Measurements from ENCODE around the gene FAM24B. TPM values are rescaled to one million over a fixed set of nuclear protein-coding genes. Genes with fewer than 3 reads are reported as not detected.

FAM24B gene
- total RNA-seq, 4 donors from 2014 or later = 2.3 to 4.2 TPM; not detected in 2

DNA sequence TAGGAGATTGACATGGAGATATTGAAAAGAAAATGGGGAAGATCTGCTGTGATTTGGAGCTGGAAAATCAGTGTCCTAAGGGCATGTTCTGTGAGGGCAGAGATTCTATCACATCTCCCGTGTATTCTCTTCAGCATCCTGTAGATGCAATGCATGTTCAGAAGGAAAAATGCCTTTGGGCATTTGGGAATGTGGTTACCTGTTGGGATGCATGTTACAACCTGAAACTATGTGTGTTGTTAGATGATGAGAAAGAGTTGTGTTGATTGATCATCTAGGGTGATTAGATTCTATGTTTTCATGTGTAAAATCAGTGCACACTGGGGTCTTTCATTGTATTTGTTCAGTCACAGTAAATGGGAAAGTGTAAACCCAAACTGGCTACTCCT is 48.4 kb downstream of the FAM24B start:
- Histone ChIP-seq H3K4me3 (no peak overlapping the region), H3K36me3 (peaks cover 0 to 16% (median 0%) of the 10 kb centered on the region in 3 donors), H3K4me1 (no peaks in the 10 kb centered on the region), H3K9me3 (no peaks in the 10 kb centered on the region), H3K27me3 (peaks cover 0 to 15% (median 0%) of the 10 kb centered on the region in 4 donors), H3K27ac (no peak overlapping the region)
- 45 to 47% methylated on average over 1 of the region's 1 CpG for WGBS, 2 donors
- TF ChIP-seq, protein P1, sequence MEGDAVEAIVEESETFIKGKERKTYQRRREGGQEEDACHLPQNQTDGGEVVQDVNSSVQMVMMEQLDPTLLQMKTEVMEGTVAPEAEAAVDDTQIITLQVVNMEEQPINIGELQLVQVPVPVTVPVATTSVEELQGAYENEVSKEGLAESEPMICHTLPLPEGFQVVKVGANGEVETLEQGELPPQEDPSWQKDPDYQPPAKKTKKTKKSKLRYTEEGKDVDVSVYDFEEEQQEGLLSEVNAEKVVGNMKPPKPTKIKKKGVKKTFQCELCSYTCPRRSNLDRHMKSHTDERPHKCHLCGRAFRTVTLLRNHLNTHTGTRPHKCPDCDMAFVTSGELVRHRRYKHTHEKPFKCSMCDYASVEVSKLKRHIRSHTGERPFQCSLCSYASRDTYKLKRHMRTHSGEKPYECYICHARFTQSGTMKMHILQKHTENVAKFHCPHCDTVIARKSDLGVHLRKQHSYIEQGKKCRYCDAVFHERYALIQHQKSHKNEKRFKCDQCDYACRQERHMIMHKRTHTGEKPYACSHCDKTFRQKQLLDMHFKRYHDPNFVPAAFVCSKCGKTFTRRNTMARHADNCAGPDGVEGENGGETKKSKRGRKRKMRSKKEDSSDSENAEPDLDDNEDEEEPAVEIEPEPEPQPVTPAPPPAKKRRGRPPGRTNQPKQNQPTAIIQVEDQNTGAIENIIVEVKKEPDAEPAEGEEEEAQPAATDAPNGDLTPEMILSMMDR (IDR thresholded peaks at IDR 0.05) = no peak
- no peak for TF ChIP-seq POLR2A (IDR thresholded peaks at IDR 0.05)
- intact Hi-C loops (cut with DNase I) = no loop called here
- DNase-seq = no peak

DNA sequence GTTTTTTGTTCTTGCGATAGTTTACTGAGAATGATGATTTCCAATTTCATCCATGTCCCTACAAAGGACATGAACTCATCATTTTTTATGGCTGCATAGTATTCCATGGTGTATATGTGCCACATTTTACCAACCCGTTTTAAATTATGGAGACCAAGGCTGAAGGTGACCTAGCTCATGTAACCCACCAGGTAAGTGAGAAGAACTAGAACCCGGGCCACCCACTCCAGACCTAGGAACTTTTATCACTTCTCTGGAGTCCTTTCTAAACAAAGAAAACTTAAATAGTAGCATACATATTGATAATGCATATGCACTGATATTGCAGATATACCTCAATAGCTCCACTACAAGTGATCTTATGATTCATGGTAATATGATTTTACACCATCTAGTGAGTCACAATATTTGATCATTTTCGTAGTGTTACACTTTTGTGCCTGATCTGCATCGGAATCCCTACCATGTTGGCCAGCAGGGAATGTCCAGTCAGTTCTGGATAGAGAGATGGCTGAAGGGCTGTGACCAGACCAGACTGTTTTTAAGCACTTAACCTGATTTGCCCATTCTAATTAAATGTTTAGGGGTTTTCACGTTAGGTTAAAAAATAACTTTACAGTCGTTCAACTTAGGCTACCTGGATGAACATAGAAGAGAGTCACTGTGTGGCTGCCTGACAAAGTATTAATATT is 49.0 kb downstream of the FAM24B start:
- H3K9me3 ChIP-seq = no peaks in the 10 kb centered on the region
- peaks cover 0 to 15% (median 0%) of the 10 kb centered on the region in 4 donors for H3K27me3 ChIP-seq
- H3K27ac ChIP-seq = no peak overlapping the region
- peaks cover 0 to 12% (median 0%) of the 10 kb centered on the region in 3 donors for H3K36me3 ChIP-seq
- H3K4me3 ChIP-seq = no peak overlapping the region
- intact Hi-C loops (cut with DNase I) = no loop called here
- TF ChIP-seq, protein P1 (IDR thresholded peaks at IDR 0.05) = no peak
- TF ChIP-seq POLR2A (IDR thresholded peaks at IDR 0.05) = no peak
- no peaks in the 10 kb centered on the region for H3K4me1 ChIP-seq
- no peak for DNase-seq
- WGBS, 2 donors = 87 to 92% methylated on average over 6 of the region's 7 CpGs

DNA sequence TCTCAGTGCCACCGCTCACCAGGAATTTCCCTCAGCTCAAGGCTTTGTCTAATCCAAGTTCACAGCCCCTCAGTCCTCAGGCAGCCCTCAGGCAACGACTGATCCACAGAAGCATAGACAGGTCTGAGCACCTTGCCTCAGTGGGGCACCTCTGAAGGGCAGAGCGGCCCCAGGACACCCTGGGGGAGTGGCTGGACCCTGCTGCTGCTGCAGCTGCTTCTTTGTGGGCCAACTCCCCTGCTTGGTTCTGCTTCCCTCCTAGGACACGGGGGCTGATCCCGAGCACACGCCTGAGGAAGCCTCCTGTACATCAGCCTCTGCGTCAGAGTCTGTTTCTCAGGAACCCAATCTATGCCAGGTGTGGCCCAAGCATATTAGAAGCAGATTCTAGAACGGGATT is 49.9 kb downstream of the FAM24B start:
- Histone ChIP-seq H3K9me3 (no peaks in the 10 kb centered on the region), H3K4me1 (no peaks in the 10 kb centered on the region), H3K27me3 (peaks cover 0 to 15% (median 0%) of the 10 kb centered on the region in 4 donors), H3K36me3 (peaks cover 0 to 6% (median 0%) of the 10 kb centered on the region in 3 donors), H3K27ac (no peak overlapping the region), H3K4me3 (no peak overlapping the region)
- intact Hi-C loops (cut with DNase I) = no loop called here
- 92 to 93% methylated on average over 5 of the region's 8 CpGs for WGBS, 2 donors
- no peak for DNase-seq
- TF ChIP-seq POLR2A (IDR thresholded peaks at IDR 0.05) = no peak
- TF ChIP-seq, protein P1 (IDR thresholded peaks at IDR 0.05) = no peak

DNA sequence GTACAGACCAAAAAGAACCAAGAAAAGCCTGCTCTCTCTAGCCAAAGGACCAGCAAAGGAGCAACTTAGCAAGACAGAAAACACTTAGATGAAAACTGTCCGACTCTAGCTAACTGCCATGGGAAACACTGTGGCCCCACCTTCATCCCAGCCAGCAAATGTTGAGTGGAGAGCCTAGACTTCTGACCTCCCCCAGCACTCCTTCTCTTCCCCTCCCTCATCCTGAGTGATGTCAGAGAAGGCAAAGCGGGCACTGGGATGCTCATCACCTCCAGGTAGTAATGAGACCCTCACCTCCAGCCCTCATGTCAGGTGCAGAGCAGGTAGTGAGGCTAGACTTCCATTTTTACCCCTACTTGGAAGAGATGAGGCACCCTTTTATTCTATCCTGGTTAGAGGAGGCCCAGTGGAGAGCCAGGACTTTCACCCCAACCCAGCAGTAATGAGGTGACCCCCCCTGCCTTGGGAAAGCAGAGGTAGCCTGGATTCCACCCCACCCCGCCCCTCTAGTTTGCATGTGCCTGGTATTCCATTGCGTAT is 50.6 kb downstream of the FAM24B start:
- H3K4me3 ChIP-seq = no peak overlapping the region
- no peaks in the 10 kb centered on the region for H3K4me1 ChIP-seq
- 71 to 84% methylated on average over 3 of the region's 4 CpGs for WGBS, 2 donors
- peaks cover 0 to 6% (median 0%) of the 10 kb centered on the region in 3 donors for H3K36me3 ChIP-seq
- DNase-seq = no peak
- H3K27me3 ChIP-seq = peaks cover 0 to 15% (median 0%) of the 10 kb centered on the region in 4 donors
- H3K9me3 ChIP-seq = no peaks in the 10 kb centered on the region
- TF ChIP-seq, protein P1 (IDR thresholded peaks at IDR 0.05) = no peak
- TF ChIP-seq POLR2A (IDR thresholded peaks at IDR 0.05) = no peak
- H3K27ac ChIP-seq = no peak overlapping the region
- intact Hi-C loops (cut with DNase I) = no loop called here

DNA sequence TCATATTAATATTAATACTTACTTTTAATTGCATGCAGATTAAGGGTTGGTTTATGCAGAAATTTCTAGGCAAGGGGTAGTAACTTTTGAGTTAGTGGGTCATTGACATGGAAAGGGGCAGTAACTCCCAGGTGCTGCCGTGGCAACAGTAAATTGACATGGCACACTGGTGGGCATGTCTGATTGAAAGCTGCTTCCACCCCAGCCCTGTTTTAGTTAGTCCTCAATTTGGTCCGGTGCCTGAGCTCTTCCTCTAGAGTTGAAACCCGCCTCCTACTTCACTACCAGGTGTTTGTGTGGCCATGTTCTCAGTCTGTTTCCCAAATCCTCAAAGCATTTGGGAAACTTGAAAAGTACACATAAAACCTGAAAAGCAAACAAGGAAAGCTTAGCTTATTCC is 52.1 kb downstream of the FAM24B start:
- intact Hi-C loops (cut with DNase I) = no loop called here
- Histone ChIP-seq H3K27ac (no peak overlapping the region), H3K4me1 (no peaks in the 10 kb centered on the region), H3K4me3 (no peak overlapping the region), H3K27me3 (peaks cover 0 to 24% (median 0%) of the 10 kb centered on the region in 4 donors), H3K36me3 (peaks cover 0 to 6% (median 0%) of the 10 kb centered on the region in 3 donors), H3K9me3 (no peaks in the 10 kb centered on the region)
- TF ChIP-seq POLR2A (IDR thresholded peaks at IDR 0.05) = no peak
- TF ChIP-seq, protein P1 (IDR thresholded peaks at IDR 0.05) = no peak
- 82 to 100% methylated on average over 1 to 3 of the region's 3 CpGs for WGBS, 2 donors
- DNase-seq = no peak

All from esophagus squamous epithelium (tissue), 5 donors.